Aorta (tissue), 5 donors: ENCODE results near the gene AREG. TPM values are rescaled to one million over a fixed set of nuclear protein-coding genes. Genes with fewer than 3 reads are reported as not detected.

Experiments used
- ATAC-seq: fragments of 200-7000 bp; cut with Tn5 transposase; one replicate; pipeline ENCODE4 v1.9.1; 2022; ENCODE audit warnings: moderate library complexity; ENCODE audit not compliant: low FRiP score
- DNase-seq, 2 donors: peaks; one replicate each; pipeline ENCODE4 v3.0.0-alpha.2; 2020
- H3K27ac ChIP-seq, 2 donors: one replicate each; pipeline ENCODE4 v1.5.1; 2013; ENCODE audit warnings: low read length in 2 of 2, mild to moderate bottlenecking in 2 of 2, moderate library complexity in 2 of 2, control low read depth in 1 of 2, inconsistent platforms in 1 of 2, low read depth in 1 of 2
- H3K27me3 ChIP-seq, 2 donors: one replicate each; pipeline ENCODE4 v1.6.1; 2013; ENCODE audit warnings: control low read depth in 1 of 2, low read length in 1 of 2, mild to moderate bottlenecking in 1 of 2, moderate library complexity in 1 of 2; ENCODE audit not compliant: insufficient read depth in 2 of 2, control insufficient read depth in 1 of 2
- H3K36me3 ChIP-seq, 2 donors: one replicate each; pipeline ENCODE4 v1.6.1; 2013; ENCODE audit warnings: control low read depth in 1 of 2, low read length in 1 of 2, mild to moderate bottlenecking in 1 of 2; ENCODE audit not compliant: insufficient read depth in 2 of 2, control insufficient read depth in 1 of 2
- H3K4me1 ChIP-seq, 2 donors: one replicate each; pipeline ENCODE4 v1.6.1; 2013; ENCODE audit warnings: low read length in 2 of 2, control low read depth in 1 of 2, mild to moderate bottlenecking in 1 of 2, moderate library complexity in 1 of 2; ENCODE audit not compliant: insufficient read depth in 2 of 2, control insufficient read depth in 1 of 2
- H3K4me3 ChIP-seq, 2 donors: one replicate each; pipeline ENCODE4 v1.5.1; 2013; ENCODE audit warnings: low read length in 2 of 2, control low read depth in 1 of 2, mild to moderate bottlenecking in 1 of 2
- H3K9me3 ChIP-seq: one replicate; pipeline ENCODE4 v1.6.1; 2013; ENCODE audit warnings: mild to moderate bottlenecking, low read length; ENCODE audit not compliant: control insufficient read depth
- WGBS, 2 donors: extraction: QIAGEN DNeasy Blood & Tissue Kit; methylation state at CpG; one replicate each; pipeline ENCODE4 v1.1.7; 2013; 5-methylcytosine and 5-hydroxymethylcytosine counted together
- intact Hi-C, 2 donors: fragments of 100-400 bp; cut with DNase I; formaldehyde crosslinking; loops; one replicate each; pipeline versions ENCODE4 v1.14.2 to v1.15.0; 2022
- polyA plus RNA-seq, 2 donors: library from polyadenylated mRNA; stranded (reverse); fragments of 200-250 nt; gene quantifications; one replicate each; pipeline ENCODE4 v1.2.3, GENCODE V29; 2013
- total RNA-seq, 2 donors: library from RNA; stranded (reverse); fragmentation: NEBNext Ultra II Directional; extraction: Animal tissue kit (Norgen Biotek cat#: 25700); gene quantifications; one replicate each; pipeline ENCODE4 v1.2.1, GENCODE V29; 2021
- donor health status: healthy with polysubstance abuse.
- donor health status: Bipolar disorder and iron deficiency.
- donor health status: DM: no; HTN: no; CAD: no.
- donor health status: DM: no; HTN: no; CAD: no.
- donor health status: DM: yes; HTN: yes; CAD: no.

Gene AREG
- total and polyA plus RNA-seq, 4 donors, result 0.57 to 22.4 (median 1.9) TPM

GRCh38 chr4:74504212-74504611 lies 59.3 kb downstream of the AREG start:
- intact Hi-C loops, result no loop called here
- no peak for ATAC-seq
- WGBS, 2 donors, result 33 to 72% methylated on average over 1 of the region's 1 CpG

More at GRCh38 chr4:74504212-74504611, 59.3 kb downstream of the AREG start:
- no peak for DNase-seq
- Histone ChIP-seq H3K9me3 (peaks cover 10% of the 10 kb centered on the region), H3K27ac (no peak overlapping the region), H3K4me1 (no peaks in the 10 kb centered on the region), H3K4me3 (no peak overlapping the region), H3K36me3 (no peaks in the 10 kb centered on the region), H3K27me3 (peaks cover 0 to 1% of the 10 kb centered on the region in 2 donors)

Other genes starting within 250 kb of the AREG start
- 1 to 10 TPM in 1 of 2 donors, not detected in 1; 1.6 TPM for gene EPGN, start 136.7 kb upstream of the AREG start, total RNA-seq
- gene EPGN, start 136.7 kb upstream of the AREG start, polyA plus RNA-seq, result 1 to 10 TPM in 1 of 2 donors, not detected in 1; 7.1 TPM
- 1 to 10 TPM in 1 of 2 donors, under 1 TPM in 1; 0.66 to 6.3 TPM for gene EREG, start 80.0 kb upstream of the AREG start, total RNA-seq
- gene EREG, start 80.0 kb upstream of the AREG start, polyA plus RNA-seq, result under 1 TPM in 1 of 2 donors, not detected in 1; 0.38 TPM